Esophagus muscularis mucosa (tissue), 4 donors: ENCODE measurements around the gene GNG13.

ENCODE experiments used
- CTCF ChIP-seq, 3 experiments: fragments of 200-600 bp in 2 of 3; fragments of 450-650 bp in 1 of 3; sonication (generic) in 2 of 3; IDR thresholded peaks; one replicate each; pipeline ENCODE4 v1.5.1; 2017 to 2019; ENCODE audit warnings: antibody characterized with exemption in 3 of 3, mild to moderate bottlenecking in 2 of 3, moderate library complexity in 1 of 3
- EP300 ChIP-seq: sonication (generic); formaldehyde crosslinking; IDR thresholded peaks from one replicate; pipeline ENCODE4 v1.6.1; 2017; ENCODE audit warnings: antibody characterized with exemption
- POLR2AphosphoS5 ChIP-seq, 2 donors: sonication (generic); formaldehyde crosslinking; IDR thresholded peaks; one replicate each; pipeline ENCODE4 v1.6.1; 2017; ENCODE audit warnings: antibody characterized with exemption in 2 of 2

GRCh38 chr16:843771-844170 lies 43.2 kb upstream of the GNG13 start:
- TF ChIP-seq CTCF (IDR thresholded peaks at IDR 0.05) (no peak), EP300 (no peak), POLR2AphosphoS5 (IDR thresholded peaks at IDR 0.05) (no peak)
